MM.1S (cell line): ENCODE measurements around the gene PDGFD.

Experiments used
- DNase-seq: peaks from one replicate; pipeline ENCODE4 v3.0.0-alpha.2; 2015
- H2AFZ ChIP-seq: fragments of 300-600 bp; sonication (generic); 2 replicates; pipeline ENCODE4 v1.6.0; 2016; ENCODE audit warnings: antibody characterized with exemption, low read length
- H3F3A ChIP-seq: fragments of 300-600 bp; sonication (generic); 2 replicates; pipeline ENCODE4 v1.6.1; 2016; ENCODE audit warnings: mild to moderate bottlenecking, antibody characterized with exemption, low read length, moderate library complexity, mixed read lengths; ENCODE audit not compliant: insufficient read depth
- H3K27ac ChIP-seq: fragments of 300-600 bp; sonication (generic); 2 replicates; pipeline ENCODE4 v1.5.1; 2016; ENCODE audit warnings: mild to moderate bottlenecking, low read length
- H3K27me3 ChIP-seq: fragments of 300-600 bp; sonication (generic); replicated peaks from 2 replicates; pipeline ENCODE4 v1.6.0; 2016; ENCODE audit warnings: low read length; ENCODE audit not compliant: insufficient read depth
- H3K36me3 ChIP-seq: fragments of 300-600 bp; sonication (generic); replicated peaks from 2 replicates; pipeline ENCODE4 v1.6.1; 2016; ENCODE audit warnings: mild to moderate bottlenecking, low read length, mixed read lengths; ENCODE audit not compliant: insufficient read depth
- H3K4me1 ChIP-seq: fragments of 300-600 bp; sonication (generic); 2 replicates; pipeline ENCODE4 v1.6.1; 2016; ENCODE audit warnings: low read length, mixed read lengths
- H3K4me2 ChIP-seq: fragments of 300-600 bp; sonication (generic); 2 replicates; pipeline ENCODE4 v1.6.0; 2016; ENCODE audit warnings: low read depth, low read length
- H3K4me3 ChIP-seq: fragments of 300-600 bp; sonication (generic); 2 replicates; pipeline ENCODE4 v1.5.1; 2016; ENCODE audit warnings: low read length, mixed read lengths
- H3K79me2 ChIP-seq: fragments of 300-600 bp; sonication (generic); 2 replicates; pipeline ENCODE4 v1.6.1; 2016; ENCODE audit warnings: mixed run types, low read length, mixed read lengths
- H3K9ac ChIP-seq: fragments of 300-600 bp; sonication (generic); 2 replicates; pipeline ENCODE4 v1.6.1; 2016; ENCODE audit warnings: low read length, mixed read lengths
- H3K9me2 ChIP-seq: fragments of 300-600 bp; sonication (generic); replicated peaks from 2 replicates; pipeline ENCODE4 v1.6.1; 2016; ENCODE audit warnings: mild to moderate bottlenecking, low read length, mixed read lengths; ENCODE audit not compliant: insufficient read depth
- H3K9me3 ChIP-seq: fragments of 300-600 bp; sonication (generic); replicated peaks from 2 replicates; pipeline ENCODE4 v1.6.1; 2016; ENCODE audit warnings: mild to moderate bottlenecking, low read length, mixed read lengths; ENCODE audit not compliant: insufficient read depth
- H4K20me1 ChIP-seq: fragments of 300-600 bp; sonication (generic); 2 replicates; pipeline ENCODE4 v1.6.1; 2016; ENCODE audit warnings: mild to moderate bottlenecking, low read length, moderate library complexity, mixed read lengths; ENCODE audit not compliant: insufficient read depth
- EZH2 ChIP-seq: fragments of 300-600 bp; sonication (generic); optimal IDR thresholded peaks from 2 replicates; pipeline ENCODE3; 2017; ENCODE audit warnings: low read depth, mild to moderate bottlenecking, antibody characterized with exemption, low read length, mixed read lengths
- EZH2phosphoT487 ChIP-seq: fragments of 300-600 bp; sonication (generic); IDR thresholded peaks from 2 replicates; pipeline ENCODE4 v1.6.1; 2018; ENCODE audit warnings: antibody characterized with exemption, low read length
- TF ChIP-seq, protein P1 (sequence below): fragments of 300-600 bp; sonication (generic); IDR thresholded peaks from 2 replicates; pipeline ENCODE4 v1.5.1; 2016; ENCODE audit warnings: antibody characterized with exemption, low read length, mixed read lengths

PDGFD gene

DNA sequence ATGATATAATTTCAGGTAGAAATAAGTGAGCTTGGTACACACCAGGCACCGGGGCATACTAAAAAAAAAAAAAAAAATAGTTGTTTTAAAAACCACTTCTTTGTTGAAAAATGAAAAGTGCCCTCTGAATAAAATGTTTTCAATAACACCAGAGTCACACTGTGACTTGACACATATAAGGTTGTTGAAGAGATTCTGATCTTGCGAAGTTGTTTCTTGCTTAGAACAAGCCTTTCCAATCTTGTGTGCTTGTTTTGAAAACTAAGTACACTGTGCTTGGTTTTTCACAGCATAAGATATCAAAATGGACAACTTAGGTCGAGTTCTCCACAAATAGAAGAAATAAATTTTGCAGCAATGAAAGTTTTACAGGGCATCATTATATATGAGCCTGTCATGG is 17.0 kb downstream of the PDGFD start:
- Histone ChIP-seq H3F3A (no peaks in the 10 kb centered on the region), H3K27ac (no peak overlapping the region), H3K27me3 (no peaks in the 10 kb centered on the region), H3K9ac (no peak overlapping the region), H3K36me3 (no peaks in the 10 kb centered on the region), H4K20me1 (no peaks in the 10 kb centered on the region), H2AFZ (no peak overlapping the region), H3K79me2 (no peaks in the 10 kb centered on the region), H3K9me2 (no peaks in the 10 kb centered on the region), H3K4me2 (no peak overlapping the region), H3K4me1 (no peaks in the 10 kb centered on the region), H3K9me3 (no peaks in the 10 kb centered on the region), H3K4me3 (no peak overlapping the region)
- TF ChIP-seq EZH2phosphoT487 (no peak), EZH2 (no peak)
- TF ChIP-seq, protein P1, sequence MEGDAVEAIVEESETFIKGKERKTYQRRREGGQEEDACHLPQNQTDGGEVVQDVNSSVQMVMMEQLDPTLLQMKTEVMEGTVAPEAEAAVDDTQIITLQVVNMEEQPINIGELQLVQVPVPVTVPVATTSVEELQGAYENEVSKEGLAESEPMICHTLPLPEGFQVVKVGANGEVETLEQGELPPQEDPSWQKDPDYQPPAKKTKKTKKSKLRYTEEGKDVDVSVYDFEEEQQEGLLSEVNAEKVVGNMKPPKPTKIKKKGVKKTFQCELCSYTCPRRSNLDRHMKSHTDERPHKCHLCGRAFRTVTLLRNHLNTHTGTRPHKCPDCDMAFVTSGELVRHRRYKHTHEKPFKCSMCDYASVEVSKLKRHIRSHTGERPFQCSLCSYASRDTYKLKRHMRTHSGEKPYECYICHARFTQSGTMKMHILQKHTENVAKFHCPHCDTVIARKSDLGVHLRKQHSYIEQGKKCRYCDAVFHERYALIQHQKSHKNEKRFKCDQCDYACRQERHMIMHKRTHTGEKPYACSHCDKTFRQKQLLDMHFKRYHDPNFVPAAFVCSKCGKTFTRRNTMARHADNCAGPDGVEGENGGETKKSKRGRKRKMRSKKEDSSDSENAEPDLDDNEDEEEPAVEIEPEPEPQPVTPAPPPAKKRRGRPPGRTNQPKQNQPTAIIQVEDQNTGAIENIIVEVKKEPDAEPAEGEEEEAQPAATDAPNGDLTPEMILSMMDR: no peak
- DNase-seq: no peak

DNA sequence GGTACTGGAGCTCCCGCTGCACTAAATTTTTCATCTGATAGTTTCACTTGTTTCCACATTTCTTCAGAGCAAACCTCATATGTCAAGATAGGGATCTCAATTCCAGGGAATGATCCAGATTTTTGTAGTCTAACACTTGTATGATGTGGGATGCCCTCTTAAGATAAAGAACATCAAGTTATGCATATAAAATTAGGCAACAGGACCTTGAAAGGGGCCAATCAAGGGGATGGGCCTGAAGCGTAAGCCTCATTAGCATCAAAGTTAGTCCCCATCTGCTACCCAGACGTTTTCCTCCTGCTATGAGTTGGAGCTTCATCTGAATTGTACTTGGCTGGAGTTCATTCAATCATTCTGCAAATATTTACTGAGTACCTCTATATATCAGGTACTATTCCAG is 17.5 kb downstream of the PDGFD start:
- DNase-seq: no peak
- TF ChIP-seq EZH2 (no peak), EZH2phosphoT487 (no peak)
- TF ChIP-seq, protein P1: no peak
- Histone ChIP-seq H4K20me1 (no peaks in the 10 kb centered on the region), H3K27ac (no peak overlapping the region), H3K9me3 (no peaks in the 10 kb centered on the region), H3K36me3 (no peaks in the 10 kb centered on the region), H2AFZ (no peak overlapping the region), H3K4me2 (no peak overlapping the region), H3K4me3 (no peak overlapping the region), H3K27me3 (no peaks in the 10 kb centered on the region), H3K79me2 (no peaks in the 10 kb centered on the region), H3K4me1 (no peaks in the 10 kb centered on the region), H3K9ac (no peak overlapping the region), H3K9me2 (no peaks in the 10 kb centered on the region), H3F3A (no peaks in the 10 kb centered on the region)

DNA sequence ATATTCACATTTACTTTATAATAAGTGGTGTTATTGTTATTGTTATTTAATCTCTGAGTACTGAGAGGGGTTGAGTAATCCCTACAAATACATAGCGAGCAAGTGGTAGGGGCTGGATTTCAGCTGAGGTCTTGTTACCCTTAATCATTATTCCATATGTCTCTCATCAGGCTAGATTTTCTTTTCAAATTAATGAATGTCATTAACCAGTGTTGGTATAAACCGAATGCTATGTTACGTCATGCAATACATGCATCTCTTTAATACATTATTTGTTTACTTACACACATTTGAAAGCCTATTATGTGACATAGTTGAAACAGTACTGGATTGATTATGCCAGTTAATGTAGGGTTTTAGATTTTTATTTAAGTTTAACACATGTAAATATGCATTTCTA is 18.9 kb downstream of the PDGFD start:
- no peaks in the 10 kb centered on the region for H3F3A ChIP-seq

More for the DNA sequence above, 18.9 kb downstream of the PDGFD start:
- H3K36me3 ChIP-seq: no peaks in the 10 kb centered on the region
- no peaks in the 10 kb centered on the region for H3K9me3 ChIP-seq
- TF ChIP-seq EZH2phosphoT487: no peak
- TF ChIP-seq, protein P1: no peak
- no peak for TF ChIP-seq EZH2
- no peak overlapping the region for H3K4me2 ChIP-seq
- H2AFZ ChIP-seq: no peak overlapping the region
- no peak overlapping the region for H3K4me3 ChIP-seq
- no peaks in the 10 kb centered on the region for H3K9me2 ChIP-seq
- no peak overlapping the region for H3K27ac ChIP-seq
- H3K79me2 ChIP-seq: no peaks in the 10 kb centered on the region
- no peak for DNase-seq
- H3K27me3 ChIP-seq: no peaks in the 10 kb centered on the region
- no peaks in the 10 kb centered on the region for H3K4me1 ChIP-seq
- no peaks in the 10 kb centered on the region for H4K20me1 ChIP-seq
- no peak overlapping the region for H3K9ac ChIP-seq
